Breast epithelium (tissue), 4 donors: ENCODE data around the gene OR51B2. TPM values are rescaled to one million over a fixed set of nuclear protein-coding genes. Genes with fewer than 3 reads are reported as not detected.
"Not testable (repeated sequence)": the region's sequence is repeated elsewhere in the genome, so short reads cannot be mapped to it uniquely, and the experiment has no call there.

Source experiments
- DNase-seq, 2 donors: peaks; one replicate each; pipeline ENCODE4 v3.0.0-alpha.2; 2019; ENCODE audit warnings: low spot score in 2 of 2
- H3K27ac ChIP-seq, 2 donors: fragments of 200-600 bp; sonication (generic) in 1 of 2; one replicate each; pipeline ENCODE4 v1.5.1; 2016 to 2019; ENCODE audit warnings: mild to moderate bottlenecking in 1 of 2
- H3K27me3 ChIP-seq, 2 donors: fragments of 200-600 bp; sonication (generic) in 1 of 2; one replicate each; pipeline versions ENCODE4 v1.5.1 to v1.6.0; 2017 to 2019; ENCODE audit warnings: control low read depth in 1 of 2, mild to moderate bottlenecking in 1 of 2
- H3K36me3 ChIP-seq: fragments of 200-600 bp; one replicate; pipeline ENCODE4 v1.5.1; 2019
- H3K4me1 ChIP-seq, 2 donors: fragments of 200-600 bp; sonication (generic); one replicate each; pipeline ENCODE4 v1.5.1; 2016 to 2019; ENCODE audit warnings: control low read depth in 1 of 2
- H3K4me3 ChIP-seq, 3 donors: fragments of 200-600 bp; sonication (generic); 1 replicate in 2 of 3; 2 replicates in 1 of 3; pipeline ENCODE4 v1.5.1; 2016 to 2019; ENCODE audit warnings: mild to moderate bottlenecking in 3 of 3, moderate library complexity in 2 of 3
- H3K9me3 ChIP-seq, 2 donors: fragments of 200-600 bp; sonication (generic) in 1 of 2; one replicate each; pipeline ENCODE4 v1.5.1; 2016 to 2019; ENCODE audit warnings: control low read depth in 1 of 2
- POLR2A ChIP-seq: fragments of 450-650 bp; IDR thresholded peaks from one replicate; pipeline ENCODE4 v1.6.1; 2016; ENCODE audit warnings: antibody characterized with exemption, mild to moderate bottlenecking, moderate library complexity
- POLR2AphosphoS5 ChIP-seq, 3 donors: sonication (generic); formaldehyde crosslinking; IDR thresholded peaks; one replicate each; pipeline ENCODE4 v1.6.1; 2017; ENCODE audit warnings: antibody characterized with exemption in 3 of 3
- intact Hi-C: fragments of 100-400 bp; cut with DNase I; formaldehyde crosslinking; loops from one replicate; pipeline ENCODE4 v1.15.1; 2023; ENCODE audit warnings: low total_unique reads
- total RNA-seq, 3 donors: library from RNA; depleted of rRNA; stranded (reverse); fragments of >200 nt; gene quantifications; one replicate each; pipeline ENCODE4 v1.1.0, GENCODE V29; 2016
- TF ChIP-seq, protein P1 (sequence below), 3 donors: fragments of 450-650 bp; IDR thresholded peaks; one replicate each; pipeline ENCODE4 v1.5.1; 2016 to 2017; ENCODE audit warnings: antibody characterized with exemption in 3 of 3, mild to moderate bottlenecking in 3 of 3, moderate library complexity in 3 of 3

Gene OR51B2
- total RNA-seq, 3 donors from 2014 or later: 1.6 TPM; not detected in 2

DNA sequence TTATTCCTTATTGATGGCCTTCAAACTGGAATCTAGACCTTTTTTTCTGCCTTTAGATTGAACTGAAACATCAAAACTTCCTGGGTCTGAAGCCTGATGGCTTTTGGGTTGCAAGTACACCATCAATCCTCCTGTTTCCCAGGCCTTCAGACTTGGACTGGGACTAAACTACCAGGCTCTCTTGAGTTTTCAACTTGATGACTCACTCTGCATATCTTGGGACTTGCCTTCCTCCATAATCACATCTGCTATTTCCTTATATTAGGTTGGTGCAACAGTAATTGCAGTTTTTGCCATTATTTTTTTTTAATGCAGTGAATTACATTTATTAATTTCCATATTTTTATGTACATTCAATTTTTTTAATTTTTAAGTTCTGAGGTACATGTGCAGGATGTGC lies 12.2 kb upstream of the OR51B2 start:
- H3K27ac ChIP-seq: no peak overlapping the region
- no peak overlapping the region for H3K4me3 ChIP-seq
- DNase-seq: no peak
- TF ChIP-seq POLR2AphosphoS5 (IDR thresholded peaks at IDR 0.05): no peak
- no peak for TF ChIP-seq POLR2A
- TF ChIP-seq, protein P1, sequence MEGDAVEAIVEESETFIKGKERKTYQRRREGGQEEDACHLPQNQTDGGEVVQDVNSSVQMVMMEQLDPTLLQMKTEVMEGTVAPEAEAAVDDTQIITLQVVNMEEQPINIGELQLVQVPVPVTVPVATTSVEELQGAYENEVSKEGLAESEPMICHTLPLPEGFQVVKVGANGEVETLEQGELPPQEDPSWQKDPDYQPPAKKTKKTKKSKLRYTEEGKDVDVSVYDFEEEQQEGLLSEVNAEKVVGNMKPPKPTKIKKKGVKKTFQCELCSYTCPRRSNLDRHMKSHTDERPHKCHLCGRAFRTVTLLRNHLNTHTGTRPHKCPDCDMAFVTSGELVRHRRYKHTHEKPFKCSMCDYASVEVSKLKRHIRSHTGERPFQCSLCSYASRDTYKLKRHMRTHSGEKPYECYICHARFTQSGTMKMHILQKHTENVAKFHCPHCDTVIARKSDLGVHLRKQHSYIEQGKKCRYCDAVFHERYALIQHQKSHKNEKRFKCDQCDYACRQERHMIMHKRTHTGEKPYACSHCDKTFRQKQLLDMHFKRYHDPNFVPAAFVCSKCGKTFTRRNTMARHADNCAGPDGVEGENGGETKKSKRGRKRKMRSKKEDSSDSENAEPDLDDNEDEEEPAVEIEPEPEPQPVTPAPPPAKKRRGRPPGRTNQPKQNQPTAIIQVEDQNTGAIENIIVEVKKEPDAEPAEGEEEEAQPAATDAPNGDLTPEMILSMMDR (IDR thresholded peaks at IDR 0.05): no peak
- no peaks in the 10 kb centered on the region for H3K9me3 ChIP-seq
- no peaks in the 10 kb centered on the region for H3K27me3 ChIP-seq
- no peaks in the 10 kb centered on the region for H3K36me3 ChIP-seq
- intact Hi-C loops: no loop called here
- H3K4me1 ChIP-seq: no peaks in the 10 kb centered on the region

DNA sequence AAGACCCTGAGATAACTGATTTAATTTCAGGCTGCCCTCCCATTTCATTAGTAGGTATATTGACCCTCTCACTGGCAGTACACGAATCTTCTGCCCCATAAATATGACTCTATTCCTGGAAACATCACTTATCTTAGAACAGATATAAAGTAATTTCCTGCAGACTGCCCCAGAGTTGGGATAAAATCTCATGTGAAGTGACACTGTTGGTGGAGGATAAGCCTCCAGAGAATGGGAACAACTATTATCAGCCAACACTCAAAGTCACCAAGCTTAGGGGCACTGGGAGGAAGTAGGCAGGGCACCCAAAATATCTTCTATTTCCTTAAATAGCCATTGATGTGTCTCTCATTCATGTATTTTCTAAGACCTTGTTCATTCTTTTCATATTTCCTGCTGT lies 11.1 kb upstream of the OR51B2 start:
- H3K4me3 ChIP-seq: no peak overlapping the region
- H3K36me3 ChIP-seq: no peaks in the 10 kb centered on the region
- intact Hi-C loops: no loop called here
- H3K27ac ChIP-seq: no peak overlapping the region
- H3K27me3 ChIP-seq: no peaks in the 10 kb centered on the region
- no peaks in the 10 kb centered on the region for H3K4me1 ChIP-seq
- no peak for DNase-seq
- TF ChIP-seq, protein P1 (IDR thresholded peaks at IDR 0.05): no peak
- TF ChIP-seq POLR2AphosphoS5 (IDR thresholded peaks at IDR 0.05): no peak
- no peak for TF ChIP-seq POLR2A
- H3K9me3 ChIP-seq: no peaks in the 10 kb centered on the region

DNA sequence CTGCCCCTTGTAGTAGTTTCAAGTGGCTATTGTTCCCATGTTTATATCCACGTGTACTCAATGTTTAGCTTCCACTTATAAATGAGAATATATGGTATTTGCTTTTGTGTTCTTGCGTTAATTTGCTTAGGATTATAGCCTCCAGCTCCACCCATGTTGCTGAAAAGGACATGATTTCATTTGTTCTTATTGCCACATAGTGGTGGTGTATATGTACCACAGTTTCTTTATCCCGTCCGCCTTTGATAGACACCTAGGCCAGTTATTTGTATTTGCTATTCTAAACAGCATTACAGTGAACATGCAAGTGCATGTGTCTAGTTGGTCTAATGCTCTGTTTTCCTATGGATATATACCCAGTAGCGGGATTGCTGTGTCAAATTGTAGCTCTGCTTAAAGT lies 6.8 kb downstream of the OR51B2 start:
- H3K27ac ChIP-seq: no peak overlapping the region
- no peaks in the 10 kb centered on the region for H3K9me3 ChIP-seq
- no peak overlapping the region for H3K4me3 ChIP-seq
- H3K4me1 ChIP-seq: no peaks in the 10 kb centered on the region
- intact Hi-C loops: no loop called here
- no peaks in the 10 kb centered on the region for H3K27me3 ChIP-seq
- no peaks in the 10 kb centered on the region for H3K36me3 ChIP-seq
- TF ChIP-seq POLR2AphosphoS5 (IDR thresholded peaks at IDR 0.05): no peak
- TF ChIP-seq, protein P1 (IDR thresholded peaks at IDR 0.05): no peak
- TF ChIP-seq POLR2A: no peak
- no peak for DNase-seq

DNA sequence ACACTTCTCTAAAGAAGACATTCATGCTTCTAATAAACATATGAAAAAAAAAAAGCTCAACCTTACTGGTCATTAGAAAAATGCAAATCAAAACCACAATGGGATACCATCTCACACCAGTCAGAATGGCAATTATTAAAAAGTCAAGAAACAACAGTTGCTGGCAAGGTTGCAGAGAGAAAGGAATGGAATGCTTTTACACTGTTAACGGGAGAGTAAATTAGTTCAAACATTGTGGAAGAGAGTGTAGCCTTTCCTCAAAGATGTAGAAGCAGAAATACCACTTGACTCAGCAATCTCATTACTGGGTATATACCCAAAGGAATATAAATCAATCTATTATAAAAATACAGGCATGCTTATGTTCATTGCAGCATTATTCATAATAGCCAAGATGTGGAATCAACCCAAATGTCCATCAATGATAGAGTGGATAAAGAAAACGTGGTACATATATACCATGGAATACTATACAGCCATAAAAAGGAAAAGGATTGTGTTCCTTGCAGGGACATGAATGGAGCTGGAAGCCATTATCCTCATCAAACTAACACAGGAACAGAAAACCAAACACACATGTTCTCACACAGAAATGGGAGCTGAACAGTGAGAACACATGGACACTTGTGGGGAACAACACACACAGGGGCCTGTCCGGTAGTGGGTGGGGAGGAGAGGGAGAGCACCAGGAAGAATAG lies 10.6 kb downstream of the OR51B2 start:
- H3K36me3 ChIP-seq, intact Hi-C loops, H3K4me3 ChIP-seq, H3K9me3 ChIP-seq, DNase-seq, H3K27me3 ChIP-seq, H3K4me1 ChIP-seq, H3K27ac ChIP-seq: not testable (repeated sequence)

DNA sequence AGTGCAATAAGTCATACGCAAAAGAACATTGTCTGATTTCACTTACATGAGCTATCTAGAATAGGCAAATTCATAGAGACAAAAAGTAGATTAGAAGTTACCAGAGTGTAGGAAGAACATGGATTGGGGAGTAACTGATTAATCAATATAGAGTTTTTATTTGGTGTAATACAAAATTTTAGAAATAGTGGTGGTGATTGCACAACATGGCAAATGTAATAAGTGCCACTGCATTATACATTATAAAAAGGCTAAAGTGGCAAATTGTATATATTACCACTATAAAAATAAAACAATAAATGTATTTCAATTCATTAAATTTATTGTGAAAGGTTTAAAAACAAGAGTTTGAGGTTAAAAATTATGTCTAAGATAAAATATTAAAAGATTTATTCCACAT lies 13.7 kb downstream of the OR51B2 start:
- Histone ChIP-seq H3K27ac (no peak overlapping the region), H3K27me3 (no peaks in the 10 kb centered on the region), H3K4me1 (no peaks in the 10 kb centered on the region), H3K36me3 (no peaks in the 10 kb centered on the region), H3K9me3 (no peaks in the 10 kb centered on the region), H3K4me3 (no peak overlapping the region)
- no peak for DNase-seq
- TF ChIP-seq, protein P1 (IDR thresholded peaks at IDR 0.05): no peak
- TF ChIP-seq POLR2AphosphoS5 (IDR thresholded peaks at IDR 0.05) (no peak), POLR2A (no peak)
- intact Hi-C loops: no loop called here
